H1 (cell line): Measurements from ENCODE around the gene TMEM156. TPM values are rescaled to one million over a fixed set of nuclear protein-coding genes. Genes with fewer than 3 reads are reported as not detected.

Source experiments
- CHD2 ChIP-seq: IDR thresholded peaks from 2 replicates; pipeline ENCODE4 v1.6.1; 2012; ENCODE audit warnings: low read length, improper control_type of control experiment
- KDM5A ChIP-seq: fragments of 200-600 bp; IDR thresholded peaks from 2 replicates; pipeline ENCODE4 v1.7.1; 2012; ENCODE audit warnings: mild to moderate bottlenecking, low read length, inconsistent platforms, mixed read lengths
- MAFK ChIP-seq: IDR thresholded peaks from 2 replicates; pipeline ENCODE4 v1.6.1; 2012; ENCODE audit warnings: low read depth, mild to moderate bottlenecking, improper control_type of control experiment, low read length
- POU5F1 ChIP-seq: IDR thresholded peaks from 2 replicates; pipeline ENCODE4 v1.6.1; 2011; ENCODE audit warnings: low read depth, mild to moderate bottlenecking, low read length, moderate library complexity
- SIN3A ChIP-seq, 2 experiments: IDR thresholded peaks in 1 of 2; conservative IDR thresholded peaks in 1 of 2; 2 replicates each; pipeline ENCODE4 v1.6.1; 2011 to 2012; ENCODE audit warnings: low read length in 2 of 2, improper control_type of control experiment in 1 of 2, low read depth in 1 of 2, mild to moderate bottlenecking in 1 of 2
- SIX5 ChIP-seq: IDR thresholded peaks from 2 replicates; pipeline ENCODE4 v1.6.1; 2011; ENCODE audit warnings: mild to moderate bottlenecking, low read depth, low read length
- SP2 ChIP-seq: IDR thresholded peaks from 2 replicates; pipeline ENCODE4 v1.6.1; 2012; ENCODE audit warnings: mild to moderate bottlenecking, low read length, inconsistent platforms
- polyA plus RNA-seq, 7 experiments: library from polyadenylated mRNA; depleted of rRNA in 3 of 7; stranded (reverse) in 5 of 7; unstranded in 2 of 7; fragments of >200 nt in 5 of 7; fragments of 200-250 nt in 2 of 7; gene quantifications; 1 replicate in 5 of 7; 2 replicates in 1 of 7; 4 replicates in 1 of 7; pipeline versions ENCODE4 v1.2.1 to v1.2.3, GENCODE V29; 2011 to 2013; ENCODE audit warnings: missing spikeins in 2 of 7, mixed read lengths in 2 of 7
- total RNA-seq: library from RNA; stranded (reverse); fragmentation: NEBNext Ultra II Directional; extraction: Animal tissue kit (Norgen Biotek cat#: 25700); gene quantifications from 2 replicates; pipeline ENCODE4 v1.2.1, GENCODE V29; 2021
- TF ChIP-seq, protein P1 (sequence below): fragments of 300-600 bp; sonication (generic); IDR thresholded peaks from 2 replicates; pipeline ENCODE4 v1.7.1; 2012; ENCODE audit warnings: low read length, moderate library complexity, mild to moderate bottlenecking, inconsistent platforms; ENCODE audit not compliant: insufficient replicate concordance

Gene TMEM156
- total and polyA plus RNA-seq, 2 of the 8 experiments (the other 6 are each of a cell fraction or from before 2014, with no cell fraction given) = not detected

DNA sequence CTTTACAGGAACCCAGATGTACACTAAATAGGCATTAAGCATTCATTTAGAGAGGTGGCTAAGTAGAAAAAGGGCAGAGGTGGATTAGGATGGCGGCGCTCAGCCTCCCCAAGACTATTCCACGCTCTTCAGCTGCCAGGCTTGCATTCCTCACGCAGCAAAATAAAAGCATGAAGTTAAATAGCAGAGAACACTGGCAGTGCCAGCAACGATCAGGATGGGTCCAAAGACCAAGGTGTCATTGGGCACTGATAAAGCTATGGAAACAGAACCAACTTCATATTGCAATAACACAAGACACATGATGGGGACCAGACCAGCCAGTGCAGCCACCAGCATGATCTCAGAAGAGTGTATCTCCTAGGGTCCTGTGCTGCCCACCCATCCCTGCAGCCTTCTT, 42.0 kb downstream of the TMEM156 start (continued):
- TF ChIP-seq, protein P1, sequence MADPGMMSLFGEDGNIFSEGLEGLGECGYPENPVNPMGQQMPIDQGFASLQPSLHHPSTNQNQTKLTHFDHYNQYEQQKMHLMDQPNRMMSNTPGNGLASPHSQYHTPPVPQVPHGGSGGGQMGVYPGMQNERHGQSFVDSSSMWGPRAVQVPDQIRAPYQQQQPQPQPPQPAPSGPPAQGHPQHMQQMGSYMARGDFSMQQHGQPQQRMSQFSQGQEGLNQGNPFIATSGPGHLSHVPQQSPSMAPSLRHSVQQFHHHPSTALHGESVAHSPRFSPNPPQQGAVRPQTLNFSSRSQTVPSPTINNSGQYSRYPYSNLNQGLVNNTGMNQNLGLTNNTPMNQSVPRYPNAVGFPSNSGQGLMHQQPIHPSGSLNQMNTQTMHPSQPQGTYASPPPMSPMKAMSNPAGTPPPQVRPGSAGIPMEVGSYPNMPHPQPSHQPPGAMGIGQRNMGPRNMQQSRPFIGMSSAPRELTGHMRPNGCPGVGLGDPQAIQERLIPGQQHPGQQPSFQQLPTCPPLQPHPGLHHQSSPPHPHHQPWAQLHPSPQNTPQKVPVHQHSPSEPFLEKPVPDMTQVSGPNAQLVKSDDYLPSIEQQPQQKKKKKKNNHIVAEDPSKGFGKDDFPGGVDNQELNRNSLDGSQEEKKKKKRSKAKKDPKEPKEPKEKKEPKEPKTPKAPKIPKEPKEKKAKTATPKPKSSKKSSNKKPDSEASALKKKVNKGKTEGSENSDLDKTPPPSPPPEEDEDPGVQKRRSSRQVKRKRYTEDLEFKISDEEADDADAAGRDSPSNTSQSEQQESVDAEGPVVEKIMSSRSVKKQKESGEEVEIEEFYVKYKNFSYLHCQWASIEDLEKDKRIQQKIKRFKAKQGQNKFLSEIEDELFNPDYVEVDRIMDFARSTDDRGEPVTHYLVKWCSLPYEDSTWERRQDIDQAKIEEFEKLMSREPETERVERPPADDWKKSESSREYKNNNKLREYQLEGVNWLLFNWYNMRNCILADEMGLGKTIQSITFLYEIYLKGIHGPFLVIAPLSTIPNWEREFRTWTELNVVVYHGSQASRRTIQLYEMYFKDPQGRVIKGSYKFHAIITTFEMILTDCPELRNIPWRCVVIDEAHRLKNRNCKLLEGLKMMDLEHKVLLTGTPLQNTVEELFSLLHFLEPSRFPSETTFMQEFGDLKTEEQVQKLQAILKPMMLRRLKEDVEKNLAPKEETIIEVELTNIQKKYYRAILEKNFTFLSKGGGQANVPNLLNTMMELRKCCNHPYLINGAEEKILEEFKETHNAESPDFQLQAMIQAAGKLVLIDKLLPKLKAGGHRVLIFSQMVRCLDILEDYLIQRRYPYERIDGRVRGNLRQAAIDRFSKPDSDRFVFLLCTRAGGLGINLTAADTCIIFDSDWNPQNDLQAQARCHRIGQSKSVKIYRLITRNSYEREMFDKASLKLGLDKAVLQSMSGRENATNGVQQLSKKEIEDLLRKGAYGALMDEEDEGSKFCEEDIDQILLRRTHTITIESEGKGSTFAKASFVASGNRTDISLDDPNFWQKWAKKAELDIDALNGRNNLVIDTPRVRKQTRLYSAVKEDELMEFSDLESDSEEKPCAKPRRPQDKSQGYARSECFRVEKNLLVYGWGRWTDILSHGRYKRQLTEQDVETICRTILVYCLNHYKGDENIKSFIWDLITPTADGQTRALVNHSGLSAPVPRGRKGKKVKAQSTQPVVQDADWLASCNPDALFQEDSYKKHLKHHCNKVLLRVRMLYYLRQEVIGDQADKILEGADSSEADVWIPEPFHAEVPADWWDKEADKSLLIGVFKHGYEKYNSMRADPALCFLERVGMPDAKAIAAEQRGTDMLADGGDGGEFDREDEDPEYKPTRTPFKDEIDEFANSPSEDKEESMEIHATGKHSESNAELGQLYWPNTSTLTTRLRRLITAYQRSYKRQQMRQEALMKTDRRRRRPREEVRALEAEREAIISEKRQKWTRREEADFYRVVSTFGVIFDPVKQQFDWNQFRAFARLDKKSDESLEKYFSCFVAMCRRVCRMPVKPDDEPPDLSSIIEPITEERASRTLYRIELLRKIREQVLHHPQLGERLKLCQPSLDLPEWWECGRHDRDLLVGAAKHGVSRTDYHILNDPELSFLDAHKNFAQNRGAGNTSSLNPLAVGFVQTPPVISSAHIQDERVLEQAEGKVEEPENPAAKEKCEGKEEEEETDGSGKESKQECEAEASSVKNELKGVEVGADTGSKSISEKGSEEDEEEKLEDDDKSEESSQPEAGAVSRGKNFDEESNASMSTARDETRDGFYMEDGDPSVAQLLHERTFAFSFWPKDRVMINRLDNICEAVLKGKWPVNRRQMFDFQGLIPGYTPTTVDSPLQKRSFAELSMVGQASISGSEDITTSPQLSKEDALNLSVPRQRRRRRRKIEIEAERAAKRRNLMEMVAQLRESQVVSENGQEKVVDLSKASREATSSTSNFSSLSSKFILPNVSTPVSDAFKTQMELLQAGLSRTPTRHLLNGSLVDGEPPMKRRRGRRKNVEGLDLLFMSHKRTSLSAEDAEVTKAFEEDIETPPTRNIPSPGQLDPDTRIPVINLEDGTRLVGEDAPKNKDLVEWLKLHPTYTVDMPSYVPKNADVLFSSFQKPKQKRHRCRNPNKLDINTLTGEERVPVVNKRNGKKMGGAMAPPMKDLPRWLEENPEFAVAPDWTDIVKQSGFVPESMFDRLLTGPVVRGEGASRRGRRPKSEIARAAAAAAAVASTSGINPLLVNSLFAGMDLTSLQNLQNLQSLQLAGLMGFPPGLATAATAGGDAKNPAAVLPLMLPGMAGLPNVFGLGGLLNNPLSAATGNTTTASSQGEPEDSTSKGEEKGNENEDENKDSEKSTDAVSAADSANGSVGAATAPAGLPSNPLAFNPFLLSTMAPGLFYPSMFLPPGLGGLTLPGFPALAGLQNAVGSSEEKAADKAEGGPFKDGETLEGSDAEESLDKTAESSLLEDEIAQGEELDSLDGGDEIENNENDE = no peak
- no peak for TF ChIP-seq SIX5
- no peak for TF ChIP-seq KDM5A
- no peak for TF ChIP-seq SP2
- TF ChIP-seq POU5F1 = no peak
- TF ChIP-seq MAFK = no peak
- no peak for TF ChIP-seq CHD2
- TF ChIP-seq SIN3A (conservative IDR thresholded peaks at IDR 0.05 in 1 of 2, IDR thresholded peaks at IDR 0.05 in 1 of 2; ENCODE audit: low read depth in 1 of 2, low read length in 2 of 2) = no peak
